Measurements from ENCODE around the gene LY6G6F. TPM values are rescaled to one million over a fixed set of nuclear protein-coding genes. Genes with fewer than 3 reads are reported as not detected.

The LY6G6F gene
- total RNA-seq, 2 donors from 2014 or later: not detected

- Histone ChIP-seq H3K36me3 (ENCODE audit: control insufficient read depth, insufficient read depth, low read length) (no peaks in the 10 kb centered on the region), H3K27me3 (ENCODE audit: control insufficient read depth, insufficient read depth, low read length, poor library complexity, severe bottlenecking) (no peaks in the 10 kb centered on the region), H3K9ac (ENCODE audit: extremely low read depth, low read length, poor library complexity, severe bottlenecking) (no peak overlapping the region), H3K9me3 (ENCODE audit: control insufficient read depth, low read length) (no peaks in the 10 kb centered on the region), H3K4me1 (ENCODE audit: control insufficient read depth, insufficient read depth, low read length) (no peaks in the 10 kb centered on the region), H3K4me3 (ENCODE audit: low read length) (no peak overlapping the region), H3K27ac (ENCODE audit: low read depth, low read length) (no peak overlapping the region)
- TF ChIP-seq, protein P1, sequence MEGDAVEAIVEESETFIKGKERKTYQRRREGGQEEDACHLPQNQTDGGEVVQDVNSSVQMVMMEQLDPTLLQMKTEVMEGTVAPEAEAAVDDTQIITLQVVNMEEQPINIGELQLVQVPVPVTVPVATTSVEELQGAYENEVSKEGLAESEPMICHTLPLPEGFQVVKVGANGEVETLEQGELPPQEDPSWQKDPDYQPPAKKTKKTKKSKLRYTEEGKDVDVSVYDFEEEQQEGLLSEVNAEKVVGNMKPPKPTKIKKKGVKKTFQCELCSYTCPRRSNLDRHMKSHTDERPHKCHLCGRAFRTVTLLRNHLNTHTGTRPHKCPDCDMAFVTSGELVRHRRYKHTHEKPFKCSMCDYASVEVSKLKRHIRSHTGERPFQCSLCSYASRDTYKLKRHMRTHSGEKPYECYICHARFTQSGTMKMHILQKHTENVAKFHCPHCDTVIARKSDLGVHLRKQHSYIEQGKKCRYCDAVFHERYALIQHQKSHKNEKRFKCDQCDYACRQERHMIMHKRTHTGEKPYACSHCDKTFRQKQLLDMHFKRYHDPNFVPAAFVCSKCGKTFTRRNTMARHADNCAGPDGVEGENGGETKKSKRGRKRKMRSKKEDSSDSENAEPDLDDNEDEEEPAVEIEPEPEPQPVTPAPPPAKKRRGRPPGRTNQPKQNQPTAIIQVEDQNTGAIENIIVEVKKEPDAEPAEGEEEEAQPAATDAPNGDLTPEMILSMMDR (conservative IDR thresholded peaks at IDR 0.05): no peak
- H3K4me3 Mint-ChIP-seq: no peak overlapping the region
- no peaks in the 10 kb centered on the region for H3K9me3 Mint-ChIP-seq
- no peak overlapping the region for H3K27ac Mint-ChIP-seq
- WGBS, 2 experiments (ENCODE audit: insufficient coverage in 1 of 2, insufficient read length in 1 of 2): 90 to 100% methylated on average over 2 of the region's 2 CpGs
- H3K27me3 Mint-ChIP-seq (ENCODE audit: insufficient read depth): no peaks in the 10 kb centered on the region
- H3K36me3 Mint-ChIP-seq (ENCODE audit: low read depth): peaks cover 24% of the 10 kb centered on the region
- peaks cover 3% of the 10 kb centered on the region for H3K4me1 Mint-ChIP-seq
- no peak for DNase-seq
Observed at GRCh38 chr6:31758281-31758680, 51.6 kb downstream of the LY6G6F start.

Small RNA genes within 50 kb of the gene (microRNA-seq; reads per million reads assigned to microRNA genes)
- not detected for gene MIR4646 (ENCODE audit: borderline microRNAs expressed)

Other genes starting within 250 kb of the LY6G6F start
- gene MICB, start 208.7 kb upstream of the LY6G6F start, total RNA-seq: 1 to 10 TPM; 8.2 to 8.5 TPM
- not detected for gene MCCD1, start 177.9 kb upstream of the LY6G6F start, total RNA-seq
- gene DDX39B, start 164.9 kb upstream of the LY6G6F start, total RNA-seq: 100 to 1,000 TPM; 572 to 654 TPM
- gene ATP6V1G2, start 160.3 kb upstream of the LY6G6F start, total RNA-seq: 1 to 10 TPM; 1.7 to 2.1 TPM
- 10 to 100 TPM; 17.4 to 26.3 TPM for gene NFKBIL1, start 159.3 kb upstream of the LY6G6F start, total RNA-seq
- gene LTA, start 134.6 kb upstream of the LY6G6F start, total RNA-seq: not detected
- not detected for gene TNF, start 131.3 kb upstream of the LY6G6F start, total RNA-seq
- 1 to 10 TPM in 1 of 2 donors, not detected in 1; 1.3 TPM for gene LTB, start 124.4 kb upstream of the LY6G6F start, total RNA-seq
- not detected for gene LST1, start 120.6 kb upstream of the LY6G6F start, total RNA-seq
- gene NCR3, start 113.9 kb upstream of the LY6G6F start, total RNA-seq: not detected
- gene AIF1, start 91.6 kb upstream of the LY6G6F start, total RNA-seq: 1 to 10 TPM in 1 of 2 donors, under 1 TPM in 1; 0.70 to 1.7 TPM
- 100 to 1,000 TPM; 329 to 330 TPM for gene PRRC2A, start 86.2 kb upstream of the LY6G6F start, total RNA-seq
- 100 to 1,000 TPM; 413 to 428 TPM for gene BAG6, start 54.2 kb upstream of the LY6G6F start, total RNA-seq
- 1 to 10 TPM; 1.6 to 3.2 TPM for gene APOM, start 51.0 kb upstream of the LY6G6F start, total RNA-seq
- 10 to 100 TPM; 14.0 to 14.9 TPM for gene C6orf47, start 46.1 kb upstream of the LY6G6F start, total RNA-seq
- gene GPANK1, start 41.9 kb upstream of the LY6G6F start, total RNA-seq: 10 to 100 TPM; 16.1 to 21.3 TPM
- gene CSNK2B, start 40.8 kb upstream of the LY6G6F start, total RNA-seq: 100 to 1,000 TPM; 155 to 171 TPM
- 10 to 100 TPM; 13.9 to 17.0 TPM for gene LY6G5B, start 36.9 kb upstream of the LY6G6F start, total RNA-seq
- 1 to 10 TPM in 1 of 2 donors, under 1 TPM in 1; 0.93 to 2.0 TPM for gene LY6G5C, start 25.8 kb upstream of the LY6G6F start, total RNA-seq
- gene ABHD16A, start 3.5 kb upstream of the LY6G6F start, total RNA-seq: 10 to 100 TPM; 38.3 to 59.5 TPM
- gene LY6G6D, start 8.5 kb downstream of the LY6G6F start, total RNA-seq: not detected
- under 1 TPM; 0.29 to 0.38 TPM for gene LY6G6C, start 14.9 kb downstream of the LY6G6F start, total RNA-seq
- not detected for gene MPIG6B, start 16.5 kb downstream of the LY6G6F start, total RNA-seq
- gene DDAH2, start 22.4 kb downstream of the LY6G6F start, total RNA-seq: 100 to 1,000 TPM; 150 to 153 TPM
- gene CLIC1, start 29.7 kb downstream of the LY6G6F start, total RNA-seq: 100 to 1,000 TPM; 289 to 380 TPM
- gene MSH5, start 33.1 kb downstream of the LY6G6F start, total RNA-seq: 10 to 100 TPM; 35.7 to 57.2 TPM
- 1 to 10 TPM; 7.9 to 8.4 TPM for gene SAPCD1, start 55.8 kb downstream of the LY6G6F start, total RNA-seq
- under 1 TPM; 0.64 to 0.95 TPM for gene VWA7, start 70.5 kb downstream of the LY6G6F start, total RNA-seq
- 10 to 100 TPM; 81.4 to 83.1 TPM for gene VARS1, start 88.9 kb downstream of the LY6G6F start, total RNA-seq
- 100 to 1,000 TPM; 106 to 119 TPM for gene LSM2, start 100.1 kb downstream of the LY6G6F start, total RNA-seq
- gene HSPA1L, start 108.4 kb downstream of the LY6G6F start, total RNA-seq: 1 to 10 TPM; 1.2 to 1.5 TPM
- 10 to 100 TPM; 53.1 to 62.6 TPM for gene HSPA1A, start 108.7 kb downstream of the LY6G6F start, total RNA-seq
- 10 to 100 TPM; 61.8 to 83.9 TPM for gene HSPA1B, start 120.9 kb downstream of the LY6G6F start, total RNA-seq
- 10 to 100 TPM; 42.4 to 50.7 TPM for gene NEU1, start 156.0 kb downstream of the LY6G6F start, total RNA-seq
- 1 to 10 TPM; 1.3 to 3.6 TPM for gene SLC44A4, start 172.1 kb downstream of the LY6G6F start, total RNA-seq
- 100 to 1,000 TPM; 113 to 121 TPM for gene EHMT2, start 190.8 kb downstream of the LY6G6F start, total RNA-seq
- gene ZBTB12, start 195.2 kb downstream of the LY6G6F start, total RNA-seq: 10 to 100 TPM; 25.4 to 29.9 TPM
- 1 to 10 TPM in 1 of 2 donors, under 1 TPM in 1; 0.29 to 1.0 TPM for gene C2, start 220.9 kb downstream of the LY6G6F start, total RNA-seq
- under 1 TPM; 0.51 to 0.66 TPM for gene CFB, start 239.2 kb downstream of the LY6G6F start, total RNA-seq

All from endodermal cell (in vitro differentiated cells).